CD4-positive, alpha-beta T cell (primary cell): Measurements from ENCODE around the gene AQP6. TPM values are rescaled to one million over a fixed set of nuclear protein-coding genes. Genes with fewer than 3 reads are reported as not detected.

Source experiments
- ATAC-seq: fragments of 200-7000 bp; cut with Tn5 transposase; one replicate; pipeline ENCODE4 v1.10.0; 2022; ENCODE audit warnings: mild to moderate bottlenecking; ENCODE audit not compliant: poor library complexity
- CTCF ChIA-PET: fragments of 350-600 bp; sonication (Branson Sonifier 250); formaldehyde crosslinking; loops from one replicate; lab custom pipeline; 2021; ENCODE audit warnings: antibody characterized with exemption, inconsistent platforms; lab: Charles Lee
- POLR2A ChIA-PET: fragments of 350-600 bp; sonication (Branson Sonifier 250); formaldehyde crosslinking; loops from one replicate; lab custom pipeline; 2021; ENCODE audit warnings: antibody characterized with exemption, inconsistent platforms; lab: Charles Lee
- DNase-seq, 14 experiments: peaks; one replicate each; pipeline ENCODE4 v3.0.0-alpha.2; 2013 to 2020; ENCODE audit warnings: mixed read lengths in 2 of 14
- H3K27ac ChIP-seq, 2 donors: one replicate each; pipeline versions ENCODE4 v1.5.1 to v1.7.0; 2013; ENCODE audit warnings: low read length in 2 of 2, low read depth in 1 of 2, mild to moderate bottlenecking in 1 of 2
- H3K27me3 ChIP-seq, 2 experiments: 1 replicate in 1 of 2; 2 replicates in 1 of 2; pipeline versions ENCODE4 v1.6.1 to v1.7.0; 2013; ENCODE audit warnings: low read length in 2 of 2, control low read depth in 1 of 2, mild to moderate bottlenecking in 1 of 2, moderate library complexity in 1 of 2; ENCODE audit not compliant: insufficient read depth in 2 of 2, control insufficient read depth in 1 of 2
- H3K36me3 ChIP-seq: one replicate; pipeline ENCODE4 v1.6.1; 2013; ENCODE audit warnings: low read length, control low read depth; ENCODE audit not compliant: insufficient read depth
- H3K4me1 ChIP-seq: one replicate; pipeline ENCODE4 v1.6.1; 2013; ENCODE audit warnings: low read length, control low read depth; ENCODE audit not compliant: insufficient read depth
- H3K4me3 ChIP-seq: one replicate; pipeline ENCODE4 v1.5.1; 2013; ENCODE audit warnings: mild to moderate bottlenecking, low read length, moderate library complexity
- H3K9me3 ChIP-seq, 2 experiments: 1 replicate in 1 of 2; 2 replicates in 1 of 2; pipeline versions ENCODE4 v1.6.1 to v1.7.0; 2013; ENCODE audit warnings: low read length in 2 of 2, mild to moderate bottlenecking in 2 of 2, control low read depth in 1 of 2, moderate library complexity in 1 of 2; ENCODE audit not compliant: control insufficient read depth in 1 of 2, insufficient read depth in 1 of 2
- H3K27ac Mint-ChIP-seq: one replicate; pipeline ENCODE4 v1.8.0; 2020; ENCODE audit warnings: mixed read lengths
- H3K27me3 Mint-ChIP-seq: one replicate; pipeline ENCODE4 v1.8.0; 2021; ENCODE audit warnings: mixed read lengths
- H3K36me3 Mint-ChIP-seq: one replicate; pipeline ENCODE4 v1.8.0; 2021; ENCODE audit warnings: low read depth, mixed read lengths
- H3K4me1 Mint-ChIP-seq: one replicate; pipeline ENCODE4 v1.8.0; 2021; ENCODE audit warnings: low read depth, mixed read lengths
- H3K4me3 Mint-ChIP-seq: one replicate; pipeline ENCODE4 v1.8.0; 2020; ENCODE audit warnings: mild to moderate bottlenecking, mixed read lengths
- H3K9me3 Mint-ChIP-seq: one replicate; pipeline ENCODE4 v1.8.0; 2020; ENCODE audit warnings: mixed read lengths
- intact Hi-C, 2 experiments: fragments of 100-400 bp; cut with DNase I in 1 of 2; cut with micrococcal nuclease in 1 of 2; formaldehyde crosslinking; loops; one replicate each; pipeline versions ENCODE4 v1.15.1 to v1.9.0; 2023 to 2025; cut with DNase I, micrococcal nuclease
- total RNA-seq, 174 experiments: library from RNA in 2 of 174; stranded (reverse) in 2 of 174; gene quantifications; one replicate each; pipeline ENCODE4 v1.2.3 and lab custom pipeline; 2021 to 2026
- TF ChIP-seq, protein P1 (sequence below): fragments of 200-600 bp; IDR thresholded peaks from one replicate; pipeline ENCODE4 v1.8.0; 2022; ENCODE audit warnings: antibody characterized with exemption, mild to moderate bottlenecking

AQP6 gene
- total RNA-seq, 2 experiments from 2014 or later = not detected

DNA sequence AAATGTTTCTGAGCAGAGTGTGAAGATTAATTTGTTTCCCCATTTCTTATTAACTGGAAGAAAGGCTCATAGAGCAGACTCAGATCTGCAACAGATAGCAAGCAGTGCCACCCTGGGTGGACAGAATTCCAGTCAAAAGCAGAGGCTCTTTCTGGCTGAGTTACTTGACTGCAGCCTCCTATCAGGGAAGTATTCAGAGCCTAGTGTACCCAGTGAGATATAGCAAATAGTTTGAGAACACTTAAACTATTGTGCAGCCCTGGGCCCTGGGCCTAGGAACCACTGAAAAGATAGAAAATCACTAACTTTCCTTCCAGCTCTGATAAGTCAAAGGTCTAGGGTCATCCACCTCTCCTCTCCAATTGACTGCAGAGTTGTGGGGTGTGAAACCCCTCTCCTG lies 33.4 kb upstream of the AQP6 start:
- H3K27me3 Mint-ChIP-seq = no peaks in the 10 kb centered on the region
- ChIA-PET POLR2A (no interaction called here), CTCF (interaction anchor here (1.9 kb wide), 1 partner anchor 28 kb away, joined by 6 read pairs; no protein-coding TSS in a partner anchor)
- Histone ChIP-seq H3K4me3 (no peak overlapping the region), H3K36me3 (no peaks in the 10 kb centered on the region), H3K27me3 (no peaks in the 10 kb centered on the region), H3K9me3 (no peaks in the 10 kb centered on the region), H3K4me1 (peaks cover 26% of the 10 kb centered on the region), H3K27ac (no peak overlapping the region)
- no peak overlapping the region for H3K27ac Mint-ChIP-seq
- TF ChIP-seq, protein P1, sequence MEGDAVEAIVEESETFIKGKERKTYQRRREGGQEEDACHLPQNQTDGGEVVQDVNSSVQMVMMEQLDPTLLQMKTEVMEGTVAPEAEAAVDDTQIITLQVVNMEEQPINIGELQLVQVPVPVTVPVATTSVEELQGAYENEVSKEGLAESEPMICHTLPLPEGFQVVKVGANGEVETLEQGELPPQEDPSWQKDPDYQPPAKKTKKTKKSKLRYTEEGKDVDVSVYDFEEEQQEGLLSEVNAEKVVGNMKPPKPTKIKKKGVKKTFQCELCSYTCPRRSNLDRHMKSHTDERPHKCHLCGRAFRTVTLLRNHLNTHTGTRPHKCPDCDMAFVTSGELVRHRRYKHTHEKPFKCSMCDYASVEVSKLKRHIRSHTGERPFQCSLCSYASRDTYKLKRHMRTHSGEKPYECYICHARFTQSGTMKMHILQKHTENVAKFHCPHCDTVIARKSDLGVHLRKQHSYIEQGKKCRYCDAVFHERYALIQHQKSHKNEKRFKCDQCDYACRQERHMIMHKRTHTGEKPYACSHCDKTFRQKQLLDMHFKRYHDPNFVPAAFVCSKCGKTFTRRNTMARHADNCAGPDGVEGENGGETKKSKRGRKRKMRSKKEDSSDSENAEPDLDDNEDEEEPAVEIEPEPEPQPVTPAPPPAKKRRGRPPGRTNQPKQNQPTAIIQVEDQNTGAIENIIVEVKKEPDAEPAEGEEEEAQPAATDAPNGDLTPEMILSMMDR = no peak
- no peak overlapping the region for H3K4me3 Mint-ChIP-seq
- peaks cover 9% of the 10 kb centered on the region for H3K4me1 Mint-ChIP-seq
- H3K9me3 Mint-ChIP-seq = no peaks in the 10 kb centered on the region
- no peak for DNase-seq
- H3K36me3 Mint-ChIP-seq = no peaks in the 10 kb centered on the region
- no peak for ATAC-seq
- intact Hi-C loops = no loop called here

- POLR2A ChIA-PET = no interaction called here
- DNase-seq (no peak), ATAC-seq (no peak)
- no peaks in the 10 kb centered on the region for H3K27me3 ChIP-seq
- H3K4me1 ChIP-seq = peaks cover 29% of the 10 kb centered on the region
- Mint-ChIP-seq H3K36me3 (no peaks in the 10 kb centered on the region), H3K9me3 (no peaks in the 10 kb centered on the region), H3K27me3 (no peaks in the 10 kb centered on the region), H3K4me3 (no peak overlapping the region), H3K27ac (no peak overlapping the region), H3K4me1 (peaks cover 13% of the 10 kb centered on the region)
- TF ChIP-seq, protein P1 = no peak
- H3K36me3 ChIP-seq = no peaks in the 10 kb centered on the region
- no peaks in the 10 kb centered on the region for H3K9me3 ChIP-seq
- CTCF ChIA-PET = interaction anchor here (1.9 kb wide), 1 partner anchor 27 kb away, joined by 6 read pairs; no protein-coding TSS in a partner anchor
- intact Hi-C loops = no loop called here
- no peak overlapping the region for H3K27ac ChIP-seq
- no peak overlapping the region for H3K4me3 ChIP-seq
Measured at GRCh38 chr12:49939707-49940106, 33.0 kb upstream of the AQP6 start.

DNA sequence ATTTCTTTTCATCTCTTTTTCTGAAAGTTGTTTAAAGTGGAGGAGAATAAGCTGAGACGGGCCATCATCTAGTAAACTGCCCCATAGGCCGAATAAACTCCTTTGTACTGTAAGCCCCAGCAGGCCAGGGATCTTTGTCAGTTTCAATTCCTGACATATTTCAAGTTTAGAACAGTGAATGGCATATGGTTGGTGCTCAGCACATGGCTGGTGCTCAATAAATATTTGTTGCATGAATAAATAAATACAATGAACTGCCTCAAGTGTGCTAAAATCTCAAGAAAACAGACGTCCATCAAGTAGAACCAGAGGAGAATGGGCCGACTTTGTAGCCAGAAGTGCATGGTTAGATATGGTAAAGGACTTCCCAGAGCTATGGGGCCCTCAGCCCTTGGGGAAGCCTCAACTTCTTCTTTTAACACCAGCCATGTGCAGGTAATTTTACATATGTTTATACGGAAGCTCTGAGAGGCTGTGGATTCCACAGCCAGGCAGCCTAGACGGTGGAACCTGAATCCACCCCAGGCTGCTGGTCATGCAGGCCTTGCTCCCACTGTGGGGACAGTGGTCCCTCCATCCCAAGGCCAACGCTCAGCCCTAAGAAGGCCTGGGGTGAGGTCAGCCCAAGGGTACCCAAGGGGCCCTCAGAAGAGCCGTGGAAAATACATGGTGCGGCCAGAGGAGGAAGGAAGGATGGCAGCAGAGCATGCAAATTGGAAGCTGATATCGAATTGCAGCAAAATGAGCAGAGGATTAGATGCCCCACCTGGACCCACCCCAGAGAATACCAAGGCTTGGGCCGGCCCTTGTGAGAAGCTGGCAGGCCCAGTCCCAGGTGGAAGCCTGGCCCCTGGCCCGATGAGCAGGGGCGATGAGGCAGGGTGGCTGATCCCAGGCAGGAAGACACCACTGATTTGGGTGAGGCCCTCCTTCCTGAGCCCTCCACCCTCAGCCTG lies 30.9 kb upstream of the AQP6 start:
- DNase-seq = no peak
- Histone ChIP-seq H3K4me1 (peaks cover 40% of the 10 kb centered on the region), H3K27me3 (no peaks in the 10 kb centered on the region), H3K27ac (no peak overlapping the region), H3K4me3 (no peak overlapping the region), H3K9me3 (no peaks in the 10 kb centered on the region), H3K36me3 (no peaks in the 10 kb centered on the region)
- Mint-ChIP-seq H3K27me3 (no peaks in the 10 kb centered on the region), H3K4me3 (no peak overlapping the region), H3K36me3 (no peaks in the 10 kb centered on the region), H3K27ac (no peak overlapping the region), H3K4me1 (peaks cover 30% of the 10 kb centered on the region), H3K9me3 (no peaks in the 10 kb centered on the region)
- CTCF ChIA-PET = interaction anchor here (1.5 to 1.9 kb wide), 2 partner anchors 25 kb away, joined by 4 to 6 read pairs; no protein-coding TSS in a partner anchor
- intact Hi-C loops = no loop called here
- TF ChIP-seq, protein P1 = no peak
- POLR2A ChIA-PET = no interaction called here
- no peak for ATAC-seq
